A549 (cell line): Measurements from ENCODE around the gene HDAC6.

Experiments
- CHD2 ChIP-seq: fragments of 150-350 bp; IDR thresholded peaks from 2 replicates; pipeline ENCODE4 v1.6.1; 2014; ENCODE audit warnings: low read length; ENCODE audit not compliant: partially characterized antibody
- CHD4 ChIP-seq: fragments of 200-600 bp; sonication (generic); IDR thresholded peaks from 2 replicates; pipeline ENCODE4 v1.6.1; 2016; ENCODE audit warnings: antibody characterized with exemption, mild to moderate bottlenecking, borderline replicate concordance
- EP300 ChIP-seq, 2 experiments: fragments of >200 bp; sonication (Bioruptor Twin); formaldehyde crosslinking; IDR thresholded peaks; 2 replicates in 1 of 2; 3 replicates in 1 of 2; pipeline ENCODE4 v1.6.1; 2016 to 2017
- KDM1A ChIP-seq: fragments of 200-600 bp; sonication (generic); IDR thresholded peaks from 2 replicates; pipeline ENCODE4 v1.6.1; 2016; ENCODE audit warnings: low read depth, mild to moderate bottlenecking
- MAZ ChIP-seq: fragments of 150-350 bp; IDR thresholded peaks from 2 replicates; pipeline ENCODE4 v1.6.1; 2014; ENCODE audit warnings: antibody characterized with exemption, low read depth, low read length, borderline replicate concordance
- PHF8 ChIP-seq: fragments of 200-600 bp; sonication (generic); IDR thresholded peaks from 2 replicates; pipeline ENCODE4 v1.6.1; 2016; ENCODE audit warnings: low read depth, mild to moderate bottlenecking, antibody characterized with exemption, moderate library complexity, borderline replicate concordance
- POLR2AphosphoS2 ChIP-seq: conservative IDR thresholded peaks from 2 replicates; pipeline ENCODE4 v1.6.1; 2012; ENCODE audit warnings: low read length, improper control_type of control experiment, inconsistent platforms
- RAD21 ChIP-seq, 2 experiments: fragments of >200 bp in 1 of 2; sonication (Bioruptor Twin) in 1 of 2; formaldehyde crosslinking in 1 of 2; IDR thresholded peaks in 1 of 2; conservative IDR thresholded peaks in 1 of 2; 2 replicates in 1 of 2; 3 replicates in 1 of 2; pipeline ENCODE4 v1.6.1; 2012 to 2018; ENCODE audit warnings: inconsistent platforms in 1 of 2
- REST ChIP-seq: fragments of 200-600 bp; sonication (generic); IDR thresholded peaks from 2 replicates; pipeline ENCODE4 v1.6.1; 2016; ENCODE audit warnings: antibody characterized with exemption, mild to moderate bottlenecking, moderate library complexity
- USF2 ChIP-seq: fragments of 450-650 bp; IDR thresholded peaks from 2 replicates; pipeline ENCODE4 v1.6.1; 2014; ENCODE audit warnings: antibody characterized with exemption
- TF ChIP-seq, protein P1 (sequence below): fragments of >200 bp; sonication (Bioruptor Twin); formaldehyde crosslinking; IDR thresholded peaks from 3 replicates; pipeline ENCODE4 v1.5.1; 2016
- TF ChIP-seq, protein P2 (sequence below): IDR thresholded peaks from 2 replicates; pipeline ENCODE4 v1.6.1; 2012; ENCODE audit warnings: low read depth, borderline replicate concordance

GRCh38 chrX:48835524-48836329 lies 33.9 kb downstream of the HDAC6 start, which contains the start of gene PCSK1N:
- TF ChIP-seq USF2 (no peak), EP300 (IDR thresholded peaks at IDR 0.05) (no peak), CHD2 (no peak), POLR2AphosphoS2 (no peak), KDM1A (no peak), CHD4 (no peak), PHF8 (no peak), REST (peak; percentile 30; the same call in 1 of the 2 replicates), MAZ (no peak), RAD21 (conservative IDR thresholded peaks at IDR 0.05 in 1 of 2, IDR thresholded peaks at IDR 0.05 in 1 of 2) (no peak)
- TF ChIP-seq, protein P1, sequence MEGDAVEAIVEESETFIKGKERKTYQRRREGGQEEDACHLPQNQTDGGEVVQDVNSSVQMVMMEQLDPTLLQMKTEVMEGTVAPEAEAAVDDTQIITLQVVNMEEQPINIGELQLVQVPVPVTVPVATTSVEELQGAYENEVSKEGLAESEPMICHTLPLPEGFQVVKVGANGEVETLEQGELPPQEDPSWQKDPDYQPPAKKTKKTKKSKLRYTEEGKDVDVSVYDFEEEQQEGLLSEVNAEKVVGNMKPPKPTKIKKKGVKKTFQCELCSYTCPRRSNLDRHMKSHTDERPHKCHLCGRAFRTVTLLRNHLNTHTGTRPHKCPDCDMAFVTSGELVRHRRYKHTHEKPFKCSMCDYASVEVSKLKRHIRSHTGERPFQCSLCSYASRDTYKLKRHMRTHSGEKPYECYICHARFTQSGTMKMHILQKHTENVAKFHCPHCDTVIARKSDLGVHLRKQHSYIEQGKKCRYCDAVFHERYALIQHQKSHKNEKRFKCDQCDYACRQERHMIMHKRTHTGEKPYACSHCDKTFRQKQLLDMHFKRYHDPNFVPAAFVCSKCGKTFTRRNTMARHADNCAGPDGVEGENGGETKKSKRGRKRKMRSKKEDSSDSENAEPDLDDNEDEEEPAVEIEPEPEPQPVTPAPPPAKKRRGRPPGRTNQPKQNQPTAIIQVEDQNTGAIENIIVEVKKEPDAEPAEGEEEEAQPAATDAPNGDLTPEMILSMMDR = no peak
- TF ChIP-seq, protein P2, sequence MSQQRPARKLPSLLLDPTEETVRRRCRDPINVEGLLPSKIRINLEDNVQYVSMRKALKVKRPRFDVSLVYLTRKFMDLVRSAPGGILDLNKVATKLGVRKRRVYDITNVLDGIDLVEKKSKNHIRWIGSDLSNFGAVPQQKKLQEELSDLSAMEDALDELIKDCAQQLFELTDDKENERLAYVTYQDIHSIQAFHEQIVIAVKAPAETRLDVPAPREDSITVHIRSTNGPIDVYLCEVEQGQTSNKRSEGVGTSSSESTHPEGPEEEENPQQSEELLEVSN = no peak
